HG03558 (cell line): ENCODE results near the gene NOTCH1.

ENCODE experiments used
- ATAC-seq: cut with Tn5 transposase; IDR thresholded peaks from one replicate; pipeline ENCODE4 v1.9.1; 2021; ENCODE audit warnings: moderate number of reproducible peaks; ENCODE audit not compliant: unreplicated experiment; ENCODE audit errors: extremely low read depth

NOTCH1 gene

GRCh38 chr9:136473354-136473721 is 72.5 kb downstream of the NOTCH1 start:
- no peak for ATAC-seq

- ATAC-seq, result no peak
Observed at GRCh38 chr9:136472640-136473353, 73.1 kb downstream of the NOTCH1 start.

- no peak for ATAC-seq
Observed at GRCh38 chr9:136471802-136472487, 73.9 kb downstream of the NOTCH1 start.

- no peak for ATAC-seq
Observed at GRCh38 chr9:136470792-136471469, 74.9 kb downstream of the NOTCH1 start.

GRCh38 chr9:136470356-136470755 is 75.5 kb downstream of the NOTCH1 start:
- ATAC-seq, result no peak

GRCh38 chr9:136467766-136468165 is 78.1 kb downstream of the NOTCH1 start:
- ATAC-seq, result no peak

- ATAC-seq, result no peak
Observed at GRCh38 chr9:136466155-136466541, 79.7 kb downstream of the NOTCH1 start.

- no peak for ATAC-seq
Observed at GRCh38 chr9:136465500-136466154, 80.2 kb downstream of the NOTCH1 start.

GRCh38 chr9:136464241-136464640 is 81.6 kb downstream of the NOTCH1 start:
- no peak for ATAC-seq

GRCh38 chr9:136463578-136463977 is 82.3 kb downstream of the NOTCH1 start:
- ATAC-seq, result no peak

GRCh38 chr9:136462664-136463063 is 83.2 kb downstream of the NOTCH1 start:
- ATAC-seq, result no peak

- ATAC-seq, result no peak
Observed at GRCh38 chr9:136460772-136461325, 85.0 kb downstream of the NOTCH1 start.

GRCh38 chr9:136459425-136459824 is 86.4 kb downstream of the NOTCH1 start:
- ATAC-seq, result no peak

- ATAC-seq, result no peak
Observed at GRCh38 chr9:136457326-136457725, 88.5 kb downstream of the NOTCH1 start.

- ATAC-seq, result no peak
Observed at GRCh38 chr9:136456258-136456657, 89.6 kb downstream of the NOTCH1 start.

GRCh38 chr9:136455043-136456002 is 90.5 kb downstream of the NOTCH1 start:
- no peak for ATAC-seq

GRCh38 chr9:136454026-136454796 is 91.6 kb downstream of the NOTCH1 start:
- ATAC-seq, result no peak

GRCh38 chr9:136453326-136453725 is 92.5 kb downstream of the NOTCH1 start:
- no peak for ATAC-seq
